DOHH2 (cell line): Measurements from ENCODE around the gene NPAS3.

Experiments used
- EZH2phosphoT487 ChIP-seq: fragments of 200-600 bp; sonication (generic); IDR thresholded peaks from 2 replicates; pipeline ENCODE4 v1.6.1; 2017; ENCODE audit warnings: borderline replicate concordance, mild to moderate bottlenecking, antibody characterized with exemption, low read length, moderate library complexity, mixed read lengths
- TF ChIP-seq, protein P1 (sequence below): fragments of 200-600 bp; sonication (generic); IDR thresholded peaks from one replicate; pipeline ENCODE4 v1.5.1; 2014; ENCODE audit warnings: antibody characterized with exemption, mild to moderate bottlenecking, low read depth, low read length; ENCODE audit not compliant: poor library complexity, severe bottlenecking

DNA sequence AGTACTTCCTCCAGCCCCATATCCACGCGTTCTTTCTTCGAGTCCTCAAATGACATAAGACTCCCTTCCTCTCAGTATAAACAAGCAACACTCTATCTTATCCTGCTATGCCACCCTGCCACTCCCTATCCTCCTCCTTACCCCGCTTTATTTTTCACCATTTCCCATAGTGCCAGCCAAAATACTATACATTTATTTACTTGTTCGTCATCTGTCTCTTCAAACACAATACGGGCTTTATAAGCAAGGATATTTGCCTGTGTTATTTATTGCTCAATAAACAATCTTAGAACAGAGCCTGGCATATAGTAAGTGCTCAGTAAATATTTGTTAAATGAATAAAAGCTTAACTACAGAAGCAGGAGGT, 567.3 kb downstream of the NPAS3 start:
- TF ChIP-seq, protein P1, sequence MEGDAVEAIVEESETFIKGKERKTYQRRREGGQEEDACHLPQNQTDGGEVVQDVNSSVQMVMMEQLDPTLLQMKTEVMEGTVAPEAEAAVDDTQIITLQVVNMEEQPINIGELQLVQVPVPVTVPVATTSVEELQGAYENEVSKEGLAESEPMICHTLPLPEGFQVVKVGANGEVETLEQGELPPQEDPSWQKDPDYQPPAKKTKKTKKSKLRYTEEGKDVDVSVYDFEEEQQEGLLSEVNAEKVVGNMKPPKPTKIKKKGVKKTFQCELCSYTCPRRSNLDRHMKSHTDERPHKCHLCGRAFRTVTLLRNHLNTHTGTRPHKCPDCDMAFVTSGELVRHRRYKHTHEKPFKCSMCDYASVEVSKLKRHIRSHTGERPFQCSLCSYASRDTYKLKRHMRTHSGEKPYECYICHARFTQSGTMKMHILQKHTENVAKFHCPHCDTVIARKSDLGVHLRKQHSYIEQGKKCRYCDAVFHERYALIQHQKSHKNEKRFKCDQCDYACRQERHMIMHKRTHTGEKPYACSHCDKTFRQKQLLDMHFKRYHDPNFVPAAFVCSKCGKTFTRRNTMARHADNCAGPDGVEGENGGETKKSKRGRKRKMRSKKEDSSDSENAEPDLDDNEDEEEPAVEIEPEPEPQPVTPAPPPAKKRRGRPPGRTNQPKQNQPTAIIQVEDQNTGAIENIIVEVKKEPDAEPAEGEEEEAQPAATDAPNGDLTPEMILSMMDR: no peak
- TF ChIP-seq EZH2phosphoT487: no peak
